D721Med (cell line): ENCODE data around the gene KRT81.
A peak's percentile ranks its signal among the peaks of the same experiment; 100 is the strongest.
"Not testable (repeated sequence)": the region's sequence is repeated elsewhere in the genome, so short reads cannot be mapped to it uniquely, and the experiment has no call there.

Experiments
- DNase-seq: peaks from one replicate; pipeline ENCODE4 v3.0.0; 2011; ENCODE audit warnings: low spot score; ENCODE audit not compliant: insufficient read length
- FAIRE-seq: peaks from 2 replicates; lab custom pipeline; 2011; peaks lifted over from hg19 to GRCh38; lab: Jason Lieb, UNC
- CTCF ChIP-seq: IDR thresholded peaks from 2 replicates; pipeline ENCODE4 v1.5.1; 2012; ENCODE audit warnings: mild to moderate bottlenecking, control low read depth; ENCODE audit not compliant: insufficient read depth; ENCODE audit errors: missing control alignments

Gene KRT81

GRCh38 chr12:52318241-52318990, 27.1 kb upstream of the KRT81 start:
- no peak for TF ChIP-seq CTCF
- FAIRE-seq: no peak
- no peak for DNase-seq

GRCh38 chr12:52317468-52318052, 26.2 kb upstream of the KRT81 start:
- FAIRE-seq (no peak), DNase-seq (no peak)
- no peak for TF ChIP-seq CTCF

GRCh38 chr12:52316701-52317100, 25.4 kb upstream of the KRT81 start:
- FAIRE-seq (no peak), DNase-seq (no peak)
- no peak for TF ChIP-seq CTCF

GRCh38 chr12:52316290-52316689, 25.0 kb upstream of the KRT81 start:
- no peak for TF ChIP-seq CTCF
- DNase-seq: no peak
- FAIRE-seq: no peak

- FAIRE-seq, DNase-seq: not testable (repeated sequence)
- TF ChIP-seq CTCF: peak; percentile 35
These were observed 24.4 kb upstream of the KRT81 start for GRCh38 chr12:52315721-52316120.

GRCh38 chr12:52314511-52314910, 23.2 kb upstream of the KRT81 start:
- TF ChIP-seq CTCF: no peak
- FAIRE-seq: no peak
- no peak for DNase-seq

GRCh38 chr12:52313926-52314325, 22.6 kb upstream of the KRT81 start:
- DNase-seq: no peak
- no peak for FAIRE-seq
- TF ChIP-seq CTCF: no peak
